AG09309 (cell line): ENCODE results near the gene REN.
A peak's percentile ranks its signal among the peaks of the same experiment; 100 is the strongest.

Source experiments
- DNase-seq: peaks from one replicate; pipeline ENCODE4 v3.0.0-alpha.2; 2010; ENCODE audit warnings: low read depth
- H3K4me3 ChIP-seq: 2 replicates; pipeline ENCODE4 v1.5.1; 2011; ENCODE audit warnings: mild to moderate bottlenecking, low read depth, low read length, moderate library complexity; ENCODE audit not compliant: control insufficient read depth
- TF ChIP-seq, protein P1 (sequence below): IDR thresholded peaks from 2 replicates; pipeline ENCODE4 v1.5.1; 2011; ENCODE audit warnings: mild to moderate bottlenecking, low read depth, low read length, inconsistent platforms; ENCODE audit not compliant: insufficient read depth, control insufficient read depth; ENCODE audit errors: missing control alignments

The REN gene

DNA sequence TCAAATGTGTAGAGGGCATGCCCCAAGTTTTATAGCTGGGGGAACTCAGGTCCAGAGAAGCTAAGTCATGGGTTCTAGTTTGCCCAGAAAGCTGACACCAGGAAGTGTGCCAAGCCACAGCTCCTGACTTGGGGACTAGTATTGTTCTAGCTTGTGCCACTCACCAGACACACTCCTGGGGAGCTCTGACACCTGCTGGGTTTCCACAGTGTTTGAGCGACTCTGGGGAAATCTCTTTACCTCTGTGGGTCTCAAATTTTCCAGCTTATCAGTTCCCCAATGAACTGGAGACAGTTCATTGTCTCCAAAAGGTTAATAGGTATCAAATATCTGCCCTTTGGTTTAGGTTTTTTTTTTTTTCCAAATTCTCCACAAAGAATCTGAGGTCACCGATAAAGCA lies 25.9 kb upstream of the REN start:
- TF ChIP-seq, protein P1, sequence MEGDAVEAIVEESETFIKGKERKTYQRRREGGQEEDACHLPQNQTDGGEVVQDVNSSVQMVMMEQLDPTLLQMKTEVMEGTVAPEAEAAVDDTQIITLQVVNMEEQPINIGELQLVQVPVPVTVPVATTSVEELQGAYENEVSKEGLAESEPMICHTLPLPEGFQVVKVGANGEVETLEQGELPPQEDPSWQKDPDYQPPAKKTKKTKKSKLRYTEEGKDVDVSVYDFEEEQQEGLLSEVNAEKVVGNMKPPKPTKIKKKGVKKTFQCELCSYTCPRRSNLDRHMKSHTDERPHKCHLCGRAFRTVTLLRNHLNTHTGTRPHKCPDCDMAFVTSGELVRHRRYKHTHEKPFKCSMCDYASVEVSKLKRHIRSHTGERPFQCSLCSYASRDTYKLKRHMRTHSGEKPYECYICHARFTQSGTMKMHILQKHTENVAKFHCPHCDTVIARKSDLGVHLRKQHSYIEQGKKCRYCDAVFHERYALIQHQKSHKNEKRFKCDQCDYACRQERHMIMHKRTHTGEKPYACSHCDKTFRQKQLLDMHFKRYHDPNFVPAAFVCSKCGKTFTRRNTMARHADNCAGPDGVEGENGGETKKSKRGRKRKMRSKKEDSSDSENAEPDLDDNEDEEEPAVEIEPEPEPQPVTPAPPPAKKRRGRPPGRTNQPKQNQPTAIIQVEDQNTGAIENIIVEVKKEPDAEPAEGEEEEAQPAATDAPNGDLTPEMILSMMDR = no peak
- DNase-seq = no peak
- H3K4me3 ChIP-seq = no peak overlapping the region

DNA sequence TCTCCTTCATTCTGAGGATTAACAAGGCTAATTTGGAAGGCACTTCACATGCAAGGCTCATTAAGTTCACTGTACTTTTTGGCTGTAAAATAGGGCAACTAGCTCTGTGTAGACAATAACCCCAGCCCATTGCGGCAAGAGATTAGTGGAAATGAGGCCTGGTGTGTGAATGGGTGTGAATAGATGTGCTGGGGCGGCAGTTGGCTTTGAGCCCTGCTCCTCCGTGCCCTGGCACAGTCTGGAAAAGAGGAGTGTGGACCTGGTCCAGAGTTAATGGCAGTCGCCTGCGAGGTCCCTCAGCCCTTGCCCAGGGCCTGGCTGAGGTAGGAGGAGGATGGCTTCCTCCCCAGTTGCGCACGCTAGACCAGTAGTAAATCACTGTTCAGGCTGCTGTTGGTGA lies 25.3 kb upstream of the REN start:
- TF ChIP-seq, protein P1 = no peak
- no peak overlapping the region for H3K4me3 ChIP-seq
- no peak for DNase-seq

DNA sequence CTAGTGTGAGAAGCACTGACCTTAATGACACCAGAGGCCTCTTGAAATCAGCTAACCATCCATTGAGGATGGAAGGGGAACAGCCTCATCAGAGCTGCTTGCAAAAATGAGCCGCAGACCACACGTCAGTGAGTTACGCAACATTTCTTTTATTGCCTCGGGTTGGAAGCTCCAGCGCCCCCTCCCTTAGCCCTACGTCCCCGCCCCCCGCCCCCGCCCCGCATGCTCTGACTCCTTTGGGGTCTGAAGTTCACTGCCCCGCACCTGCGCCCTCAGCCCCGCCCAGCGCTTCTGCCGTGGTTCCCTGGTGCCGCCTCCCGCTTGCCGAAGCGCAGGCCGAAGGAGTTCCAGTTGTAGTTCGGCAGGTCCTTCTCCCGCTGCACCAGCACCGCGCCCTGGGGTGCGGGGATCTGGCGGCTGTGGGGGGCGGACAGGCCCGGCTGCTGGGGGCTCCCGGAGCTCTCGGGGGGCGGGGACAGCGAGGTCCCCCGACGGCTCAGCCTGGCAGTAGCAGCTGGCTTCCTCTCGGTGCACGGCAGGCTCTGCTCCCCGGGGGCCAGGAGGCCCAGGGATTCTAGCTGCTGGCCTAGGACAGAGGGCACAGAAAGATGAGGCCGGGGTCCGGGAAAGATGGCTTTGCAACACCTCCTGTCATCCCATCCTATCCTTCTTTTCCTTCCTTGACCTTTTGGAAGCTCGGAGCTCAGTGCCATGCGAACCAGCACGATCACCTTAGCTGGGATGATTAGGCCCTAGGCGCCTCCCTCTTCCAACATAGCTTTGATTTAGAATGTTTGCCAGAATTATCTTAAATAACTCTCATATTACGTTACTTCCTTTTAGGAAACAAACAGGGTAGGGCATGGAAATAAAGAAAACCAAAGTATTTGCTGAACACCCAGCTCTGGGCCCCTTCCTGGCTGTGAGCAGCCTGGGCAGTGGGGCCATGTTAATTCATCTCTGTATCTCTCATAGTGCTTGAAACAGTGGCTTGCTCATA lies 24.4 kb upstream of the REN start:
- H3K4me3 ChIP-seq = peak overlapping the region; percentile 9; the same call in 1 of the 2 replicates
- DNase-seq = peak; percentile 23
- TF ChIP-seq, protein P1 = no peak

DNA sequence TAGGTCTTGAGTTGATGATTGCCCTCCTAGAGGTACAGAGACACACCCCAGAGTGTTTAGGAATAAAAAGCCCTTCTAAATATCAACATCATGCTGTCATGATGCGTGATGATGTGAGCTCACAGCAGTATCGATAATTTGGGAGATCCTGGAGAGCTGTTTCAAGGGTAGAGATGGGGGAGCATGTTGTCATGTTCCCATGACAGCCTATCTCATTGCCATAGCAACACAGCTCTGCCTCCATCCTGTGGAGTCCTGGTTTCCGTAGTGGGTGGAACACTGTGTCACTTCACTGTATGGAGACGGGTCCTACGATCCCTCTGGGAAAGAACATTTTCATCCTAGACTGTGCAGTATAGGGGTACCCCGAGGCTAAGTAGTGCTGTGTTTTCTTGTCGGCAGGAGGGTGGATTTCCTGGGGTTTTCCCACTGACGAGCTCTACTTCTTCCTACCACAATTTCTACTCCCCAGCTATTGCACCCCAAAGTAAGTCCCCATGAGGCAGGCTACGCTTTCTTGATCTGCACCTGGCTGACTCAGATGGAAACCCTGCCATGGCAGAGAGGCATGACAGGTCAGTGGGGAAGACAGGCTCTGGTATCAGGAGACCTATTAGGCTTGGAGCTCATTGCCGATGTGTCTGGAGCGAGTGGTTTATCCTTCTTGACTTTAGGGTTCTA lies 23.0 kb upstream of the REN start:
- no peak for DNase-seq
- TF ChIP-seq, protein P1 = no peak
- no peak overlapping the region for H3K4me3 ChIP-seq

DNA sequence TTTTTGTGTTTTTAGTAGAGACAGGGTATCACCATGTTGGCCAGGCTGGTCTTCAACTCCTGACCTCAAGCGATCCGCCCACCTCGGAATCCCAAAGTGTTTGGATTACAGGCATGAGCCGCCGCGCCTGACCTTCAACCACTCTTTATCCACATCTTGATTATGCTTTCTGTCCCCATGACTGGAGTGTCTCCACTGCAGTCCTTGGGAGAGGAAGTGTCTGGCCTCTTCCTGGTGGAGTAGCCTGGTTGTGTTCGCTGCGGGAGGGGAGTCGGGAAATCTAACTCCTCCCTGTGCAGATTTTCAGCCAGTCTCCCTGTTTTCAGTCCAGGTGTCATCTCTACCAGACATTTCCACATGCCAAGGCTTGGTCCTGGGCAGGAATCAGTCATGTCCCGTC lies 20.5 kb upstream of the REN start:
- H3K4me3 ChIP-seq = no peak overlapping the region
- no peak for DNase-seq
- TF ChIP-seq, protein P1 = no peak

DNA sequence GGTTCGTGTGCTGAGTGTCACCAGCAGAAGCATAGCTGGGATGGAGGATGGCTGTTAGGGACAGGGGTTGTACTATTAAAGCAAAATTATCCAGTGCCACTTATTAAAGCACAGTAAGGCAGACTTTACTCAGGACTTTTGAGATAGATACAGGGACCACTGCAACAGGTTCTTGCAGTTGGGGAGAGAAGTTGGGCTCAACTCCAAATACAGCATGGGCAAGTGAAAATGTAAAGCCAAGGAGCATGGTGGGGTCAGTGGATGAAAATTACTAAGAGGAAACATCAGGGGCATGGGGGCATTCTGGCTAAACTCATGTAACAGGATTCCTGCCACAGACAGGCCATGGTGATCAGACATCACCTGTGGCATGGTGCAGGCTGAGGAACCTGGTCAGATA lies 15.0 kb upstream of the REN start:
- H3K4me3 ChIP-seq = no peak overlapping the region
- TF ChIP-seq, protein P1 = no peak
- no peak for DNase-seq
